Endometrial microvascular endothelial cells (primary cell): ENCODE results near the gene ZNF862. TPM values are rescaled to one million over a fixed set of nuclear protein-coding genes. Genes with fewer than 3 reads are reported as not detected.

Source experiments
- in situ Hi-C: cut with HindIII; loops from 2 replicates; pipeline ENCODE4 v1.10.0; 2017; ENCODE audit warnings: low sequenced_read_pairs, low pct_unique_long_range_greater_than_20kb; ENCODE audit errors: inconsistent ontology term
- total RNA-seq: library from RNA; depleted of rRNA; stranded (reverse); fragments of >200 nt; gene quantifications from one replicate; pipeline ENCODE4 v1.2.3, GENCODE V29; 2015; ENCODE audit errors: inconsistent ontology term

ZNF862 gene
- total RNA-seq, 1 donor from 2014 or later = 11.1 TPM

DNA sequence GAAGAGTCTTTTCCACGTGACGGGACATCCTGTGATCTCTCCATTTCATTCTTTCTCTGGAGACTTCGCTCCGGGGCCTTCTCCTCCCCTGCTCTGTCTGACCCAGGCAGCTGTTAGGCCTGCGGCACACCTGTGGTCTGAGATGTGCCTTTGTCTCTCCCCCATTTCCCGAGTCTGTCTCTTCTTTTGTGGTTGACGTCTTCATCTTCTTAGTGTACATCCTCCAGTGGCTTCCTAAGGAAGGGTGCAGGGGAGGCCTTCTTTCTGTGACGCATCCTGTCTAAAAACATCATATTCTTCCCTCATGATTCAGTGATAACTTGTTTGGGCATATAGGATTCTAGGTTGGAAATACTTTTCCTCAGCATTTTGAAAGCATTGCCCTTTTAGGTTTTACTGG is 18.4 kb downstream of the ZNF862 start:
- in situ Hi-C loops = no loop called here

DNA sequence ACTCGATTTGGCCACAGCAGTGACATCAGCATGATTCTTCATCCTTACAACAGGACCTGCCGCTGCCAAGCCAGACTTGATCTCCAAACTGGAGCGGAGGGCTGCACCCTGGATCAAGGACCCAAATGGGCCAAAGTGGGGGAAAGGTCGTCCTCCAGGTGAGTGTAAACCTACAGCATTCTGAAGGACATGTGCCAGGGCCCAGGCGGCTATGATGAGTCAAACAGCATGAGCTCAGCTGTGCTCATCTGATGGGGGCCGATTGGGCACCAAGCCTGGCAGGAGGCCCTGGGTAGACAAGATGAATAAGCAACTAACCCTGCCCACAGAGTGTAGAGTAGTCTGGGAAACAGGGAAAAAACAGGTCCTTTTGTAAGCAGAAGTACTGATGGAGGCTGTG is 21.2 kb downstream of the ZNF862 start:
- in situ Hi-C loops = no loop called here

DNA sequence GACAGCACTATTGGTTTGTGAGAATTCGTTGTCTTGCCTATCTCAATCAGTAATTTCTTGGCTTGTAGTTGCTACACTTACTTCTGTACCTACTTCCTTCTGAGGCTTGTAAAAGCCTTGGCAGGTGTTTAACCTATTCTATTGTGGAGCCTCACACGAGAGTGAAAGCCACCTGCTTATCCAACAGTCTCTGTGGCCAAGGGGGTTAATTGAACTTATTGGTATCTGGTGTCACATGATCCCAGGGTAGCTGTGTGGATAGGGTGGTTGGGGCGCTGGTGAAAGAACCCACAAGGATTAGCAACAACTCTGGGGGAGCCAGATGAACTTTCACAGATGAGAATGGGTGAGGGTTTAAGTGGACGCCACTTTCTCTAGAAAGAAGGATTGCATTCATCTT is 21.7 kb downstream of the ZNF862 start:
- in situ Hi-C loops = no loop called here

DNA sequence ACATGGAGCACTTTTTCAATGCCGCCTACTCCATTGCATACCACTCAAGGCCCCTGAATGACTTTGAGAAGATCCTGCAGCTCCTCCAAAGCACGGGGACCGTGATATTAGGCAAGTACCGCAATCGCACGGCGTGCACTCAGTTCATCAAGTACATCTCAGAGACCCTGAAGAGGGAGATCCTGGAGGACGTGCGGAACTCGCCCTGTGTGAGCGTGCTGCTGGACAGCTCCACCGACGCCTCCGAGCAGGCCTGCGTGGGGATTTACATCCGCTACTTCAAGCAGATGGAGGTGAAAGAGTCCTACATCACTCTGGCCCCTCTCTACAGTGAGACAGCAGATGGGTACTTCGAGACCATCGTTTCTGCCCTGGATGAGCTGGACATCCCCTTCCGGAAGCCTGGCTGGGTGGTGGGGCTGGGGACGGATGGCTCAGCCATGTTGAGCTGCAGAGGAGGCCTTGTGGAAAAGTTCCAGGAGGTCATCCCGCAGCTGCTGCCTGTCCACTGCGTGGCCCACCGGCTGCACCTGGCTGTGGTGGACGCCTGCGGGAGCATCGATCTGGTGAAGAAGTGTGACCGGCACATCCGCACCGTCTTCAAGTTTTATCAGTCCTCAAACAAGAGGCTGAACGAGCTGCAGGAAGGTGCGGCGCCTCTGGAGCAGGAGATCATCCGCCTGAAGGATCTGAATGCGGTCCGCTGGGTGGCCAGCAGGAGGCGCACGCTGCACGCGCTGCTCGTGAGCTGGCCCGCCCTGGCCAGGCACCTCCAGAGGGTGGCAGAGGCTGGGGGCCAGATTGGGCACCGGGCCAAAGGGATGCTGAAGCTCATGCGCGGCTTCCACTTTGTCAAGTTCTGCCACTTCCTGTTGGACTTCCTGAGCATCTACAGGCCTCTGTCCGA is 22.9 kb downstream of the ZNF862 start:
- in situ Hi-C loops = no loop called here

DNA sequence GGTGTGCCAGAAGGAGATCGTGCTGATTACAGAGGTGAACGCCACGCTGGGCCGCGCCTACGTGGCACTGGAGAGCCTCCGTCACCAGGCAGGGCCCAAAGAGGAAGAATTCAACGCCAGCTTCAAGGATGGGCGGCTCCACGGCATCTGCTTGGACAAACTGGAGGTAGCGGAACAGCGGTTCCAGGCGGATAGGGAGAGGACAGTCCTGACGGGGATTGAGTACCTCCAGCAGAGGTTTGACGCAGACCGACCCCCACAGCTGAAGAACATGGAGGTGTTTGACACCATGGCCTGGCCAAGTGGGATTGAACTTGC is 23.5 kb downstream of the ZNF862 start:
- in situ Hi-C loops = no loop called here

DNA sequence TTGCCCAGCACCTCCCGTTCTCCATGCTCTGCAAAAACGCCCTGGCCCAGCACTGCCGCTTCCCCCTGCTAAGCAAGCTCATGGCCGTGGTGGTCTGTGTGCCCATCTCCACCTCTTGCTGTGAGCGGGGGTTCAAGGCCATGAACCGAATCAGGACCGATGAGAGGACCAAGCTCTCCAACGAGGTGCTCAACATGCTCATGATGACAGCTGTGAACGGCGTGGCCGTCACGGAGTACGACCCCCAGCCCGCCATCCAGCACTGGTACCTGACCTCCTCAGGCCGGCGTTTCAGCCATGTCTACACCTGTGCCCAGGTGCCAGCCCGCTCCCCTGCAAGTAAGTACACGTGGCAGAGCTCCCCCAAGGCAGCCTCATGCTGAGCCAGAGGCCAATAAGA is 24.0 kb downstream of the ZNF862 start:
- in situ Hi-C loops = no loop called here

DNA sequence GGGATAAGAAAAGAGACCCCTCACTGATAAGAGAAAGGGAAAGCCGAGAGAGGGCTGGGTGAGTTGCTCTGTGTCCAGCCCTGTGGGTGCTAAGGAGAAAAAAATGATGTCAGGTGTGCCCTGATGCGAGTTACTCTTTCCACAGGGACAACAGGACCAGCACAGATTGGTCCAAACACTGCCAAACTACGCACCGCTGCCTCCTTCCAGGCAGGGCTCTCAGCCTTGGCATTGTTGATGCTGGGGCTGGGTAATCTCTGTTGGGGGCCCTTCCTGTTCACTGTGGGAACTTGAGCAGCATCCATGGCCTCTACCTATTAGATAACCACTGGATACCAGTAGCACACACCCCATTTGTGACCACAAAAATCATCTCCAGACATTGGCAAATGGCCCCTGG is 25.3 kb downstream of the ZNF862 start:
- in situ Hi-C loops = no loop called here

DNA sequence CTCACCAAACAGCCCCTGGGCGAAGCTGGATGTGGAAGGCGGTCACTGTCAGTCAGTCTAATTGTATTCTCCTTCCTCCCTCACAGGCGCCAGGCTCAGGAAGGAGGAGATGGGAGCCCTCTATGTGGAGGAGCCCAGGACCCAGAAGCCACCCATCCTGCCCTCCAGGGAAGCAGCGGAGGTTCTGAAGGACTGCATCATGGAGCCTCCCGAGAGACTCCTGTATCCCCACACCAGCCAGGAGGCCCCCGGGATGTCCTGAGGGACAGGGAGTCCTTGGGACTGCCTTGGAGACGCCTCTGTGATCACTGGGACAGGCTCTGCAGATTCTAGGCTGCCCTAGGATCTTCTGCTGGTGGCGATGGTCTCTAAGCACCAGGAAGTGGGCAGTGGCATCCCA is 25.8 kb downstream of the ZNF862 start:
- in situ Hi-C loops = no loop called here

DNA sequence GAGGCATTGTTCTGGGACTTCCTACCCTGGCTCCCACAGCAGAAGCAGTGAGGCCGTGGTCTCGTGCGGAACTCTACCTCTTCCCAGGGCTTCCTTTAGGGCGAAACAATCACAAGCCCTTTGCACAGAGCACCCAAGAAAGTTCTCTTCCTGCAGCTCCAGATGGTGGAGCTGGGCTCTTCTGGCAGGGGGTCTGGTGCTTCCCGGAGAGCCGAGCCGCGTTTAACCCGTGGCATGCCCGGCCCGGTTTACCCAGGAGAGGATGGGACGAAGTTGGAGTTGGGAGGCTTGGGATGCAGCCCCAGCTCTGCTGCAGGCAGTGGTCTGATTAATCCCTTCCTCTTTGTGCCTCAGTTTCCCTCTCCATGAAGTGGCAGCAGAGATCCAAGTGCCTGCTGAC is 26.6 kb downstream of the ZNF862 start:
- in situ Hi-C loops = no loop called here

DNA sequence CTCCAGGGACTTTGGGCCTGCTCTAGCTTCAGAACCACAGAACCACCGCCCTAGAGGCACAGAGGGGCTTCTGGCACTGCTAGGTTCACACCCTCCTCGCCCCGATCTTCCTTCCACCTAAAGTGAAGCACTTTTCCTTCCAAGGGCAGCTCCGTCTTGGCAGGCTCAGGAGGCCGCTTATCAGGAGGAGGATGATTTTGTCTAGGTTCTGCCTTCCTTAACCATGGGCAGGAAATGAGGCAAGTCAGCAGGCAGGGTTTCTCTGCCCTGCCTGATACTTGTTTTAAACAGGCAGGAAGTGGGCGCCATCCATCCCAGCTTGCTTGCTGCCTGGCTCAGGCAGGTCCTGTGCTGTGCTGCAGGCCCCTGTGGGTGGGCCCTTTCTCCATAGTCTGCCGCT is 27.3 kb downstream of the ZNF862 start:
- in situ Hi-C loops = no loop called here

DNA sequence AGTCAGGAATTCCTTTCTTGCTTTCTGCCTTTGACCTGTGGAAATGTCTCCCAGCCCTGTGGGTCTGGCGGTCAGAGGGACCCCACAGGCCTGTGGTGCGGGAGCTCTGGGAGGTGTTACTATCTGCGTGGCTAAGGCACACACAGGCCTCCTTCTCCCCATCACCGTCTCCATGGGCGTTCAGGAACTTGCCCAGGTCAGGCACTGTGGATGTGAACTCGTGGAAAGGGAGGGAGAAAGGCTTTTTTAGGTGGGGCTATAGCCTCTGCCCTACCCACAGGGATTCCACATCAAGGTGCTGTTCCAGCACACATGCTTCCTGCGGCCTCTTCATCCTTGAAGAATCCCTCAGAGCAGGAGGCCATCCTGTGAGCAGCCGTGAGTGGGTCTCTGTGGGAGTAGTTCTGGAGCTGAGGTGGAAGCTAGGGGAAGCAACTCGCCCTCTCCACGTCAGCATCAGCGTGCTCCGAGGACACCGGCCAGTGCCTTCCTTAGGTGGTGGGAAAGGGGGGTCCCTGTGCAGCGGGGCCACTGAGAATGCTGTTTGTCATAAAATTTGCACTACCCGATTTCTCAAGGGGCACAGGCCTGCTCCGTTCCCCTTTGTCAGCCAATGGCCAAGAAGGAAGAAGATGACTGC is 28.1 kb downstream of the ZNF862 start:
- in situ Hi-C loops = no loop called here

DNA sequence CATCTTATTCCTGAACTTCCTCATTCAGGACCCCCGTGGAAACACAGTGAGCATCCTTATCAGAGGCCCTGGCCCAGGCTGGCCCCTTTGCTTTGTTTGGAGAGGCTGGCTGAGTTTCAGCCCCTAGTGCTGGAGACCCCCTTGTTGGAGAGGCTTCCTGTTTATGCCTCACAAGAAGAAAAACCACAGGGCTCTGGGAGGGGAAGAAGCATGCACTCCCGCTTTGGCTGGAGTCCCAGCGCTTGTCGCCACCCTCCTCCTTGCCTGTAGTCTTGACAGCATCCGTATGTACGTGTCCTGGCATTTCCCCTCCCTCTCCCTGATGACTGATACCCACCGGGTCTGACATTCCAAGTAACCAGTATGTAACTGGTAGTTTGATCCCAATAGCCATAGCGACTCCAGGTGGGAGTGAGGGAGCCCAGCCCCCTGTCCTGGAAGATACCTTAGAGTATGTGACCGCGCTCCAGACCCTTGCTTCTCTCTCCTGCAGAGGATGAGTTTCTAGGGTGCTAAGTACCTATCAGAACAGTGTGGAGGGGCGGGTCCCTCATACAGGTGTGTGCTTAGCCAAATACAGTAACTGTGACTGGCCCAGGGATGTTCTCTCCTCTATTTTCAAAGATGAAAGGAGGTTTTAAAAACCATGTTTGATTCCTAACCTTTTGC is 28.7 kb downstream of the ZNF862 start:
- in situ Hi-C loops = no loop called here

DNA sequence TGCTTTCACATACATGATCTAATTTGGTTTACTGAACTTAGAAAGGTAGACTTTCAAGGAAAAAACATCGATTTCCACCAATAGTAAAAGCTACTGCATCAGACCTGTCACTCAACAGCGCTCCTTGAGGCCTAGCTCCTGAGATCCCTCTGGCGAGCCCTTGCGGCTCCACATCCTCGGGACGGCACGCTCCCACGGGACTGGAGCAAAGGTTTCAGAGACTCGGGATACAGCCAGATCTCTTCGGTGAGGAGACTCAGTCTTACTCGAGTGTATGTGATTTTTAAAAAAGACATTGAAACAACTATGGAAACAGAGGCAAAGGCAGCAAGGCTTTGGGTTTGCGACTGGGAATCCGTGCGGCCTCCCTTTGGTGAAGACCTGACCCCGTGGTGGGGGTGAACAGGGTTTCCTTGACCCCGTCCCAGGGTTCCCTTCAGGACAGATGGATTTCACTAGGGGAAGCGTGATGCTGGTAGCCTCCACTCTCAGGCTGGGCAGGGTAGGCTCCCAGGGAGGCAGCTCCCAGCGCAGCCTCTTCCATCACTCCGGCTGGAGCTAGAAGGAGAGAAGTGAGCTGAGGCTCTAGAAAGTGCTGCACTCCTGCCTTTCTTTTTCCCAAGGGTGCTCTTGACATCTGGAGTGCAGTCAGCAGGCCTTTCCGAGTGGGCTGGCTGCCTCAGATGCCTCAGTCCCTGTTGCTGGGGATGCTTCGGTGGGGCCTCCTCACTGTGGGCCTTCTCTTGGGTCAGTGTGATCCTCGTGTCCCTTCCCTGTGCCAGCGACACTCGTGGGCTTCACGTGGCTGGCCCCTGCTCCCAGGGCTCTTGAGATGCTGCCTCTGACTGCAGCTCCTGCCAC is 29.8 kb downstream of the ZNF862 start:
- in situ Hi-C loops = no loop called here

DNA sequence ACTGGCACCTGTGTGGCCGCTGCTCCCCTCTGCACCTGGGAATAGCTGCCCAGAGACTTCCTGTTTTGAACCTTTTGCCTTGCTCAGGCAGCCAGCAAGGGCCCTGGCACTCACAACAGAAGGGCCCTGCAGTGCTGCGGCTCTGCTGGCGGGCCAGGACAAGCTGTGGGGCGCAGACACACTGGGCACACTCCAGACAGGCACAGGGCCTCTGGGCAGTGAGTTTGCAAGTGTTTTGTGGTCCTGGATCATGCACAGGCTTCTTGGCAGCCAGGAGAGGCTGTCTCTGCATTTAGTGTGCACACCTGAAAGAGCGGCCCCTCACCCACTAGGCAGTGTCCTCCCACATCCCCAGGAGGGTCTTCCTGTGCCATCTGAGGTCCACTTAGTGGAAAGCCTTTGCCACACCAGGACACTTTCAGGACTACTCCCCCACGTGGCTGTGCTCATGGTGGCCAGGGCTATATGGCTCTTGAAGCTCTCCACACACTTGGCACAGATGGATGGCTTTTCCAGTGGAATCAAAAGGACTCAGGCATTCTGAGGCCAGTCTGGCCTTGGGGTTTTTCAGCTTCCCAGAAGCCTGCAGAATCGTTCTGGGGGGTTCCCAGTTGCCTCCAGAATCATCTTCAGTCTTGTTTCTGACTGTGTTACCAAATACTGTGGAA is 30.6 kb downstream of the ZNF862 start:
- in situ Hi-C loops = no loop called here

DNA sequence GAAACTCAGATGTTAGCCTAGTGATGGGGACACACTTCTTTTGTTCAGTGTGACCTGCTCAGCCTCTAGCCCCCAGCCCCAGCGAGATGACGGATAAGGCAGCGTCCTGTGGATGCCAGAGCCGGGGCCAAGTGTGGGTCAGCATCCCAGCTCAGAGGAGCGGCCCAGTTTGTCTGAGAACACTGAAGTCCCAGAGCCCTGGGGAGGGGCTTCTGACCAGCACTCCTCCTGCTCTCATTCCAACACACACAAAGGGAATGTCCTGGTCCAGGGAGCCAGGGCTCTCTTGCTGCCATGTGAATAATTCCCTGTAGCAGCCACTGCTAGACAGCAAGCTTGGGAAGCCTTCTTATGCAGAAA is 31.1 kb downstream of the ZNF862 start:
- in situ Hi-C loops = no loop called here

DNA sequence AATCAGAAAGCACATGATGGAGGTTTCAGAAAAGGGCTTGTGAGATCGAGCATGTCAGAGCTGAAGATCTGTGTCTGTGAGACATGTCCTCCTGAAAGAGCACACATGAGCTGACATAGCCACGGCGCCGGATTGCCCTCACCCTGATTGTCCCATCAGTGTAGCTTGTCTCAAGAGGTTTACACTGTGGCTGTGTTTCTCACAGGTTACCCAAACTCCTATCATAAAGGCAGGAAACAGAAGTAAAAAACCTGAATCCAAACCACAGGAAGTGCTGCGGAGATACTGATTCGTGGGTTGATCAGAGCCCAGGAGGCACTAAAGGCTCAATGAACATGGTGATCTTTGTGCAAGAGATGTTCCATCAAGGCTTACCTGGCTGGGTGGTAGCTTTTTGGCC is 31.7 kb downstream of the ZNF862 start:
- in situ Hi-C loops = no loop called here

DNA sequence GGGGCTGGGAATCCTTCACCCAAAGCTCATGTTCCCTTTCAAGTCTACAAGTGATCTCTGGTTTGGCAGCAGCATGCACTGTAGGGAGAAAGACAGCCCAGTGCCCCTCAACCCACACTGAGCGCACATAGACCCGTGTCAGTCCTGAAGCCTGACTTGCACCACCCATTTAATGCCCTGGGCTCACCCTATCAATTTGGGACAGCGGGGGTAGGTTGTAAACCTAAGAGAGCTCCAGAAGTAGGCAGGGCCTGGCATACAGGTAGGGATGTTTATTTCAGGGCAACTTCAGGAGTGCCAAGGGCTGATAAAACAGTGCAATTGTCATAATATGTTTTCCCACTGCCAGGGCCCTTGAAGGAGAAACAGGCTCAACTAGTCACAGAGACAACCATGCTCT is 32.1 kb downstream of the ZNF862 start:
- in situ Hi-C loops = no loop called here

DNA sequence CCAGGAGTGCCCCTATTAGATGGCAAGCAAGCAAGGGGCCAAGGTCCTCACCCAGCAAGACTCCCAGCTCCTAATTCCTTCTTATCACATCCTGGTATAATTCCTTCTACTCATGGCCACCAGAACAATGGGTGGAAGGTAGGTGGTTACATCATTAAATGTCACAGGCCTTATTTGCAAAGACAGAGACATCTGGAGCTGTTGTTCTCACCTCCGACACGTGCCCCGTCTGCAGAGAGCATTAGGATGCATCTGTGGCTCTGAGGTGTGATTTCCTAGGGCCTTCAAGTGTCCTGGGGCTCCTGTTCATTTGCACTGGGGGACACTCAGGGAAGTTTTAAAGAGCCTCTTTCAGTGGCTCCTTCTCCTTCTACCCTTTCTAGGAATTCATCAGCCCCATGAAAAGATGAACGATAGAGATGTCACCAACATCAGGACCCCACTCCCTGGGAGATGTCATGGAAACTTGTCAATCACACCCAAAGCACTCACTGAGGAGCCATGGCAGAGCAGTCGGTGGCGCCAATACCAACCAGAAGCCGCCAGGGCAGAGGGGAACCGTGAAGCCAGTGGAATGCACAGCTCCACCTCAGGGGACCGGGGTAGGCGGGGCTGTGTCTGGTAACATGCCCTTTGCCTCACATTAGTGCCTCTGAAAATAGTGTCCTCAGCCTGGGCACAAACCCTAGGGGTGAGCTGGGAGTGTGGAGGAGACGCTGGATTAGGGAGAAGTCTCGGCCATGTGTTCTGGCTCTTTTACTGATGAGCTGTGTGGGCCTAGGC is 32.7 kb downstream of the ZNF862 start:
- in situ Hi-C loops = no loop called here
